ENCODE results near the gene DNAI4. TPM values are rescaled to one million over a fixed set of nuclear protein-coding genes. Genes with fewer than 3 reads are reported as not detected.

The DNAI4 gene
- total RNA-seq, 2 experiments from 2014 or later: 5.0 to 8.8 TPM

DNA sequence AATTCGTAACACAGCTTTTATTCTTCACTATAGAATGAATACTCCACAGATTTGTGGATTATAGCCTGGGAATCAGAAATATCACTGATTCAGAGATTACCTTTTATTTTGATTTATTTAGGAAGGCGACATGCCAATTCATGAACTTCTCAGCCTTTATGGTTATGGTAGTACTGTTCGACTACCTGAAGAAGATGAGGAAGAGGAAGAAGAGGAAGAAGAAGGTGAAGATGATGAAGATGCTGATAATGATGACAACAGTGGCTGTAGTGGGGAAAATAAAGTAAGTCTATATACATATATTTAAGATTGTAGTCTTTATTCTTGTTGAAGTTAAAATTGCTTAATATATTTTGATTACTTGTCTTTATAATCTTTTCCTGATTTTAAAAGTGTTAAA, 33.3 kb upstream of the DNAI4 start:
- H3K9me3 ChIP-seq (ENCODE audit: control insufficient read depth in 1 of 2, insufficient read depth in 1 of 2, low read length in 2 of 2): no peaks in the 10 kb centered on the region
- H3K4me1 ChIP-seq (ENCODE audit: insufficient read depth, low read length): peaks cover 3% of the 10 kb centered on the region
- Mint-ChIP-seq H3K4me3 (no peak overlapping the region), H3K27ac (no peak overlapping the region), H3K4me1 (ENCODE audit: low read depth) (peaks cover 71% of the 10 kb centered on the region), H3K27me3 (no peaks in the 10 kb centered on the region), H3K9me3 (no peaks in the 10 kb centered on the region), H3K36me3 (ENCODE audit: low read depth) (peaks cover 94% of the 10 kb centered on the region)
- peaks cover 89% of the 10 kb centered on the region for H3K36me3 ChIP-seq (ENCODE audit: insufficient read depth, low read length)
- ATAC-seq (ENCODE audit: poor library complexity) (no peak), DNase-seq (no peak)
- H3K27ac ChIP-seq (ENCODE audit: low read depth in 1 of 2, low read length in 2 of 2): no peak overlapping the region
- TF ChIP-seq, protein P1, sequence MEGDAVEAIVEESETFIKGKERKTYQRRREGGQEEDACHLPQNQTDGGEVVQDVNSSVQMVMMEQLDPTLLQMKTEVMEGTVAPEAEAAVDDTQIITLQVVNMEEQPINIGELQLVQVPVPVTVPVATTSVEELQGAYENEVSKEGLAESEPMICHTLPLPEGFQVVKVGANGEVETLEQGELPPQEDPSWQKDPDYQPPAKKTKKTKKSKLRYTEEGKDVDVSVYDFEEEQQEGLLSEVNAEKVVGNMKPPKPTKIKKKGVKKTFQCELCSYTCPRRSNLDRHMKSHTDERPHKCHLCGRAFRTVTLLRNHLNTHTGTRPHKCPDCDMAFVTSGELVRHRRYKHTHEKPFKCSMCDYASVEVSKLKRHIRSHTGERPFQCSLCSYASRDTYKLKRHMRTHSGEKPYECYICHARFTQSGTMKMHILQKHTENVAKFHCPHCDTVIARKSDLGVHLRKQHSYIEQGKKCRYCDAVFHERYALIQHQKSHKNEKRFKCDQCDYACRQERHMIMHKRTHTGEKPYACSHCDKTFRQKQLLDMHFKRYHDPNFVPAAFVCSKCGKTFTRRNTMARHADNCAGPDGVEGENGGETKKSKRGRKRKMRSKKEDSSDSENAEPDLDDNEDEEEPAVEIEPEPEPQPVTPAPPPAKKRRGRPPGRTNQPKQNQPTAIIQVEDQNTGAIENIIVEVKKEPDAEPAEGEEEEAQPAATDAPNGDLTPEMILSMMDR (IDR thresholded peaks at IDR 0.05): no peak
- H3K4me3 ChIP-seq (ENCODE audit: low read length): no peak overlapping the region
- ChIA-PET POLR2A (no interaction called here), CTCF (no interaction called here)
- H3K27me3 ChIP-seq (ENCODE audit: control insufficient read depth in 1 of 2, insufficient read depth in 2 of 2, low read length in 2 of 2): no peaks in the 10 kb centered on the region
- intact Hi-C loops (cut with DNase I, micrococcal nuclease): no loop called here

DNA sequence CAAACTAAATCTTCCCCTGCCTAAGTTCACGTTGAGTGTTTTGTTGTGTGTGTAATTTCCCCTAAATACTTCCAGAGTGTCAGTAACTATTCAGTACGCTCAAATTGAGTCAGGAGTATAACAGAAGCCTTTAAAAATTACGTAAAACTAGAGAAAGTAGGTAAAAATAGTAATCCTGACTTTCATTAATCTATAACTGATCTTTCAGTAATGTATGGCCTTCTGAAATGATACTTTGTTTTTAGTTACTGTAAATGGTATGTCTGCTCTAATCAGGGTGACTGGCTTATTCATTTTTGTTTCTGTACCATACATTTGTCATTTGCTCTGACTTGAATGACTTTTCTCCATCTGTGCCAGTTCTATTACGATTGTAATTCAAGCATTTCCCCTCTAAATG, 29.6 kb upstream of the DNAI4 start:
- CTCF ChIA-PET: interaction anchor here (1.6 kb wide), 1 partner anchor 8 kb away, joined by 4 read pairs; no protein-coding TSS in a partner anchor
- DNase-seq: no peak
- H3K27ac ChIP-seq (ENCODE audit: low read depth in 1 of 2, low read length in 2 of 2): no peak overlapping the region
- POLR2A ChIA-PET: no interaction called here
- Mint-ChIP-seq H3K4me1 (ENCODE audit: low read depth) (peaks cover 60% of the 10 kb centered on the region), H3K27me3 (no peaks in the 10 kb centered on the region), H3K27ac (peak overlapping the region; percentile 49), H3K36me3 (ENCODE audit: low read depth) (peaks cover 93% of the 10 kb centered on the region), H3K9me3 (no peaks in the 10 kb centered on the region), H3K4me3 (no peak overlapping the region)
- H3K4me3 ChIP-seq (ENCODE audit: low read length): no peak overlapping the region
- TF ChIP-seq, protein P1 (IDR thresholded peaks at IDR 0.05): no peak
- no peaks in the 10 kb centered on the region for H3K4me1 ChIP-seq (ENCODE audit: insufficient read depth, low read length)
- H3K9me3 ChIP-seq (ENCODE audit: control insufficient read depth in 1 of 2, insufficient read depth in 1 of 2, low read length in 2 of 2): no peaks in the 10 kb centered on the region
- intact Hi-C loops (cut with DNase I, micrococcal nuclease): no loop called here
- no peak for ATAC-seq (ENCODE audit: poor library complexity)
- peaks cover 90% of the 10 kb centered on the region for H3K36me3 ChIP-seq (ENCODE audit: insufficient read depth, low read length)
- H3K27me3 ChIP-seq (ENCODE audit: control insufficient read depth in 1 of 2, insufficient read depth in 2 of 2, low read length in 2 of 2): no peaks in the 10 kb centered on the region

DNA sequence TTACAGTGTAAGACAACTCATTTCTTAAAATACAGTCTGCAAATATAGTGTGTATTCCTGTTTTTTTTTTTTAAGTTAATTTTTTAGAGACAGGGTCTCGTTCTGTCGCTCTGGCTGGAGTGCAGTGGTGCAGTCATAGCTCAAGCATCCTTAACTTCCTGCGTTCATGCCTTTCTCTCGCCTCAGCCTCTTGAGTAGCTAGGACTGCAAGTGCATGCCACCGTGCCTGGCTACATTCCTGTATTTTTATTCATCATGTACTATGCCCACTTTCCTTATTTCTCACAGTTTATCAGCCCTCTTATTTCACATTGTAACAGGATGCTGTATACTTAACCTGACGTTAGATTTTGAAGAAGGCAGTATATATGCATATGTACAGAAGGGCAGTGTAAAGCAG, 26.9 kb upstream of the DNAI4 start:
- H3K4me1 Mint-ChIP-seq (ENCODE audit: low read depth): peaks cover 65% of the 10 kb centered on the region
- no peak overlapping the region for H3K27ac Mint-ChIP-seq
- intact Hi-C loops (cut with DNase I, micrococcal nuclease): no loop called here
- H3K36me3 Mint-ChIP-seq (ENCODE audit: low read depth): peaks cover 94% of the 10 kb centered on the region
- no peaks in the 10 kb centered on the region for H3K9me3 Mint-ChIP-seq
- ATAC-seq (ENCODE audit: poor library complexity) (no peak), DNase-seq (no peak)
- H3K4me1 ChIP-seq (ENCODE audit: insufficient read depth, low read length): peaks cover 7% of the 10 kb centered on the region
- no peaks in the 10 kb centered on the region for H3K27me3 Mint-ChIP-seq
- no peak overlapping the region for H3K4me3 Mint-ChIP-seq
- ChIA-PET CTCF (interaction anchor here (0.8 kb wide), 1 partner anchor 21 kb away, joined by 3 read pairs; no protein-coding TSS in a partner anchor), POLR2A (interaction anchor here (1.2 kb wide), 1 partner anchor 27 kb away, joined by 3 read pairs; the partner anchor contains the start of genes DNAI4 and MIER1)
- H3K27ac ChIP-seq (ENCODE audit: low read depth in 1 of 2, low read length in 2 of 2): no peak overlapping the region
- H3K36me3 ChIP-seq (ENCODE audit: insufficient read depth, low read length): peaks cover 90% of the 10 kb centered on the region
- no peaks in the 10 kb centered on the region for H3K27me3 ChIP-seq (ENCODE audit: control insufficient read depth in 1 of 2, insufficient read depth in 2 of 2, low read length in 2 of 2)
- H3K4me3 ChIP-seq (ENCODE audit: low read length): no peak overlapping the region
- no peaks in the 10 kb centered on the region for H3K9me3 ChIP-seq (ENCODE audit: control insufficient read depth in 1 of 2, insufficient read depth in 1 of 2, low read length in 2 of 2)
- TF ChIP-seq, protein P1 (IDR thresholded peaks at IDR 0.05): no peak

Data from CD4-positive, alpha-beta T cell (primary cell).